PFSK-1 (cell line): ENCODE measurements around the gene ANO1.

Source experiments
- FOXP2 ChIP-seq: optimal IDR thresholded peaks from 2 replicates; pipeline ENCODE3; 2011; ENCODE audit warnings: borderline replicate concordance, control low read depth, inconsistent platforms; ENCODE audit not compliant: insufficient read depth; ENCODE audit errors: extremely low read length, extremely low read depth
- POLR2AphosphoS5 ChIP-seq: IDR thresholded peaks from 2 replicates; pipeline ENCODE4 v1.6.1; 2012; ENCODE audit warnings: low read depth, mild to moderate bottlenecking, control low read depth, low read length, moderate library complexity
- SIN3A ChIP-seq: IDR thresholded peaks from 2 replicates; pipeline ENCODE4 v1.6.1; 2012; ENCODE audit warnings: mild to moderate bottlenecking, low read length, moderate library complexity, borderline replicate concordance; ENCODE audit not compliant: insufficient read depth
- TAF1 ChIP-seq: IDR thresholded peaks from 2 replicates; pipeline ENCODE4 v1.6.1; 2012; ENCODE audit warnings: low read length, control low read depth, borderline replicate concordance; ENCODE audit not compliant: insufficient read depth
- TF ChIP-seq, protein P1 (sequence below), 2 experiments: IDR thresholded peaks; 2 replicates each; pipeline versions ENCODE4 v1.6.1 to v1.8.0; 2011 to 2012; ENCODE audit warnings: low read depth in 2 of 2, low read length in 2 of 2, control low read depth in 1 of 2, inconsistent platforms in 1 of 2, mild to moderate bottlenecking in 1 of 2, moderate library complexity in 1 of 2; ENCODE audit not compliant: insufficient read depth in 1 of 2

The ANO1 gene

DNA sequence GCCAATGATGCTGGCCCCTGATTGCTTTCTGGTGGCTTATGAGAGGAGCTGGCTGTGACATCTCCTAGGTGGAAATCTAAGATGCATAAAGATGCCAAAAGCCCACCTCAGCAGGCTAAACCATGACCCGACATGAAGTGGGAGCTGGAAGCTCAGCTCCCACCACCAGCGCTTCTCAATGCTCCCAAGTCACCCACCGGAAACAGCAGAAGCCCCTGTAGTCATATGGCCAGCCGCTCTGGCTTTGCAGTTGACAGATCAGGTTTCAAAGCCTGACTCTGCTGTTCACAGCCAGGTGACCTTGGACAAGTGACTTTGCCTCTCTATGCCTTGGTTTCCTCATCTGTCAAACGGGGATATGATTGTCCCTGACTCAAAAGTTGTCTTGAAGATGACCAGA lies 29.1 kb upstream of the ANO1 start:
- TF ChIP-seq POLR2AphosphoS5: no peak
- no peak for TF ChIP-seq TAF1
- TF ChIP-seq FOXP2: no peak
- TF ChIP-seq, protein P1, sequence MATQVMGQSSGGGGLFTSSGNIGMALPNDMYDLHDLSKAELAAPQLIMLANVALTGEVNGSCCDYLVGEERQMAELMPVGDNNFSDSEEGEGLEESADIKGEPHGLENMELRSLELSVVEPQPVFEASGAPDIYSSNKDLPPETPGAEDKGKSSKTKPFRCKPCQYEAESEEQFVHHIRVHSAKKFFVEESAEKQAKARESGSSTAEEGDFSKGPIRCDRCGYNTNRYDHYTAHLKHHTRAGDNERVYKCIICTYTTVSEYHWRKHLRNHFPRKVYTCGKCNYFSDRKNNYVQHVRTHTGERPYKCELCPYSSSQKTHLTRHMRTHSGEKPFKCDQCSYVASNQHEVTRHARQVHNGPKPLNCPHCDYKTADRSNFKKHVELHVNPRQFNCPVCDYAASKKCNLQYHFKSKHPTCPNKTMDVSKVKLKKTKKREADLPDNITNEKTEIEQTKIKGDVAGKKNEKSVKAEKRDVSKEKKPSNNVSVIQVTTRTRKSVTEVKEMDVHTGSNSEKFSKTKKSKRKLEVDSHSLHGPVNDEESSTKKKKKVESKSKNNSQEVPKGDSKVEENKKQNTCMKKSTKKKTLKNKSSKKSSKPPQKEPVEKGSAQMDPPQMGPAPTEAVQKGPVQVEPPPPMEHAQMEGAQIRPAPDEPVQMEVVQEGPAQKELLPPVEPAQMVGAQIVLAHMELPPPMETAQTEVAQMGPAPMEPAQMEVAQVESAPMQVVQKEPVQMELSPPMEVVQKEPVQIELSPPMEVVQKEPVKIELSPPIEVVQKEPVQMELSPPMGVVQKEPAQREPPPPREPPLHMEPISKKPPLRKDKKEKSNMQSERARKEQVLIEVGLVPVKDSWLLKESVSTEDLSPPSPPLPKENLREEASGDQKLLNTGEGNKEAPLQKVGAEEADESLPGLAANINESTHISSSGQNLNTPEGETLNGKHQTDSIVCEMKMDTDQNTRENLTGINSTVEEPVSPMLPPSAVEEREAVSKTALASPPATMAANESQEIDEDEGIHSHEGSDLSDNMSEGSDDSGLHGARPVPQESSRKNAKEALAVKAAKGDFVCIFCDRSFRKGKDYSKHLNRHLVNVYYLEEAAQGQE (IDR thresholded peaks at IDR 0.05; ENCODE audit: insufficient read depth in 1 of 2, low read depth in 2 of 2, low read length in 2 of 2): no peak
- TF ChIP-seq SIN3A: no peak

DNA sequence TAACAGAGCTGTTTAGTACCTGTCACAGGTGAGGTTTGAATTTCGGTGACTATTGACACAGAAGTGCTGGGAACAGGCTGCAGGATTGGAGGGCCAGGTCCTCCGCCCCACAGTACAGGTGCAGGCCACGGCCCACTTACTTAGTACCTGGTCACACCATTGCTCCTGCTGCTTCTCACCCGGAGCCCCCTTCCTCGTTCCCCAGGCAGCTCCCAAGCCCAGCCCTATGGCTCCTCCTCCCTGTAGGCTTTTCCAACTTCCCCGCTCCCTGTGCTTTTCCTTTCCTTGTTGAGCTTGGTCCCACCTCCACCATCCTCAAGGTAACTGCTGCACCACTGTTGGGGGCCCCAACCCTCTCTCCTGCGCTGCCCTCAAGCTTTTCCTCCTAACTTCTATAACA lies 27.9 kb upstream of the ANO1 start:
- TF ChIP-seq POLR2AphosphoS5: no peak
- no peak for TF ChIP-seq SIN3A
- TF ChIP-seq, protein P1 (IDR thresholded peaks at IDR 0.05; ENCODE audit: insufficient read depth in 1 of 2, low read depth in 2 of 2, low read length in 2 of 2): no peak
- TF ChIP-seq TAF1: no peak
- TF ChIP-seq FOXP2: no peak

DNA sequence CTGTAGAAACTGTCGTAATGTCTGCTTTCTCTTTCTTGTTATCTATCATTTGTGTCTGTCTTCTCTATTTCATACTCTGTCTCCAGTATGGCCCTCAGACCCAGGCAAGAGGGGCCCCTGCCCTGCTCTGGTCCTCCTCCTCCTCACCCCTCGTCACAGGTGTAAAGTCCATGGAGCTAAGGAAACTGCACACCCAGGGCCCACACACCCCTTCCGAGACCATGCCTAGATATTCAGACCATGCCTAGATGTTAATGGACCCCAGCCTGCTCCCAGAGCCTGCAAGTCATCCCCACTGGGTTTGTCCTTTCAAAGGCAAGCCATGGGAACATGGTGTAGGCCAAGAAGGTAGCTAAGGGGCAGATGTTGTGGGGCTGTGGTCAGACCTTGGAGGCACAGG lies 24.1 kb upstream of the ANO1 start:
- no peak for TF ChIP-seq FOXP2

GRCh38 chr11:70055444-70055843 lies 22.7 kb upstream of the ANO1 start:
- TF ChIP-seq FOXP2 (no peak), POLR2AphosphoS5 (no peak), TAF1 (no peak), SIN3A (no peak)
- TF ChIP-seq, protein P1 (IDR thresholded peaks at IDR 0.05; ENCODE audit: insufficient read depth in 1 of 2, low read depth in 2 of 2, low read length in 2 of 2): no peak

- TF ChIP-seq POLR2AphosphoS5: no peak
- no peak for TF ChIP-seq FOXP2
- no peak for TF ChIP-seq SIN3A
- TF ChIP-seq TAF1: no peak
- TF ChIP-seq, protein P1 (IDR thresholded peaks at IDR 0.05; ENCODE audit: insufficient read depth in 1 of 2, low read depth in 2 of 2, low read length in 2 of 2): no peak
These were observed 21.0 kb upstream of the ANO1 start for GRCh38 chr11:70057080-70057479.

DNA sequence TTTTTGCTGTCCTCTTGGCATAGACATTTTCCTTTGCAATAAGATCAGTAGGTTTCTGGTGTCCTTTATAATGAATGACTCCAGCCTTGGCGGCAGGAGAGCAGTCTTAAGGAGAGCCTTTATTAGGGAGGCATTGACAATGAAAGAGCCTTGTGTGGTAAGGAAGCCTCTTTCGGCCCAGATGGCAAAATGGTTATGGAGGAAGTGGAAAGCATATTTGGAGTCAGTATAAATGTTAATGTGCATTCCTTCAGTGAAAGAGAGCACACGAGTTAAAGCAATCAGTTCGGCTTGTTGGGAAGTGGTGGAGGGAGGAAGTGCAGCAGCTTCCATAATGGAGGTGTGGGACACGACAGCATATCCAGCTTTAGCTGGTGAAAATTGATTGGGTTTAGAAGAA lies 18.1 kb upstream of the ANO1 start:
- TF ChIP-seq FOXP2 (no peak), SIN3A (no peak), POLR2AphosphoS5 (no peak), TAF1 (no peak)
- TF ChIP-seq, protein P1 (IDR thresholded peaks at IDR 0.05; ENCODE audit: insufficient read depth in 1 of 2, low read depth in 2 of 2, low read length in 2 of 2): no peak
